ENCODE results near the gene HPD. TPM values are rescaled to one million over a fixed set of nuclear protein-coding genes. Genes with fewer than 3 reads are reported as not detected.
"Not testable (repeated sequence)": the region's sequence is repeated elsewhere in the genome, so short reads cannot be mapped to it uniquely, and the experiment has no call there.

HPD gene
- total RNA-seq, 1 donor from 2014 or later = 1.3 TPM

DNA sequence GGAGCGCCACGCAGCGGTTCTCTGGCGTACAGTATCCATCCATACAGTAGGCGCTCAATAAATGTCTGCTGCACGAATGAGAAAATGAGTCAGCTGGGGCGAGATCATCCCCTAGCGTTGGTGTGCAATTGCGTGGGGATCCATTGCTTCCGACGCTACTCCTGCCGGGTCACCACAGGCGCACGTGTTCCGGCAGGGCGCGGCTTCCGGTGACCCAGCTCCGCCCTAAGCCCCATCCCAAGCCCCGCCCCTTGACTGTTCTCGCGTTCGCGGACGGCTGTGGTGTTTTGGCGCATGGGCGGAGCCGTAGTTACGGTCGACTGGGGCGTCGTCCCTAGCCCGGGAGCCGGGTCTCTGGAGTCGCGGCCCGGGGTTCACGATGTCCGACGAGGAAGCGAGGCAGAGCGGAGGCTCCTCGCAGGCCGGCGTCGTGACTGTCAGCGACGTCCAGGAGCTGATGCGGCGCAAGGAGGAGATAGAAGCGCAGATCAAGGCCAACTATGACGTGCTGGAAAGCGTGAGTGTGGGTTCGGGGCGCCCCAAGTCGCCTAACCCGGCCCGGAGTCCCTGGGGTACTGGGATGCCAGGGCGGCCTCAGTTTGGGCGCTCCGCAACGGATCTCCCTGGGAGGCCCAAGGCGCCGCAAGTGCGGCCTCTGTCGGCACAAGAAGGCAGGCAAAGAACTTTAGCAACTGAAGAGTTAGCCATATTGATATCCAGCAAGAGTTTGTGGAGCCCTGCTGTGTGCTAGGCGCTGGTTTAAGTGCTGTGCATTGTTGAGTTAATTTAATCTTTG, 30.0 kb upstream of the HPD start, which contains the start of gene PSMD9:
PSMD9 (plus strand) TSS at position 313 of the 796 bp plus-strand sequence; CDS start at position 380, 67 bp downstream.
- peaks cover 4% of the 10 kb centered on the region for H3K36me3 ChIP-seq
- H3K27me3 ChIP-seq (ENCODE audit: low read depth) = no peaks in the 10 kb centered on the region
- peaks cover 36% of the 10 kb centered on the region for H3K4me1 ChIP-seq
- H3K9me3 ChIP-seq (replicated peaks) = no peaks in the 10 kb centered on the region
- H3K4me3 ChIP-seq = peak within 1 kb of the TSS; percentile 90
- peak within 1 kb of the TSS; percentile 97 for H3K27ac ChIP-seq (replicated peaks)
- DNase-seq = peak; percentile 98
- intact Hi-C loops (cut with micrococcal nuclease) = no loop called here
- TF ChIP-seq, protein P1, sequence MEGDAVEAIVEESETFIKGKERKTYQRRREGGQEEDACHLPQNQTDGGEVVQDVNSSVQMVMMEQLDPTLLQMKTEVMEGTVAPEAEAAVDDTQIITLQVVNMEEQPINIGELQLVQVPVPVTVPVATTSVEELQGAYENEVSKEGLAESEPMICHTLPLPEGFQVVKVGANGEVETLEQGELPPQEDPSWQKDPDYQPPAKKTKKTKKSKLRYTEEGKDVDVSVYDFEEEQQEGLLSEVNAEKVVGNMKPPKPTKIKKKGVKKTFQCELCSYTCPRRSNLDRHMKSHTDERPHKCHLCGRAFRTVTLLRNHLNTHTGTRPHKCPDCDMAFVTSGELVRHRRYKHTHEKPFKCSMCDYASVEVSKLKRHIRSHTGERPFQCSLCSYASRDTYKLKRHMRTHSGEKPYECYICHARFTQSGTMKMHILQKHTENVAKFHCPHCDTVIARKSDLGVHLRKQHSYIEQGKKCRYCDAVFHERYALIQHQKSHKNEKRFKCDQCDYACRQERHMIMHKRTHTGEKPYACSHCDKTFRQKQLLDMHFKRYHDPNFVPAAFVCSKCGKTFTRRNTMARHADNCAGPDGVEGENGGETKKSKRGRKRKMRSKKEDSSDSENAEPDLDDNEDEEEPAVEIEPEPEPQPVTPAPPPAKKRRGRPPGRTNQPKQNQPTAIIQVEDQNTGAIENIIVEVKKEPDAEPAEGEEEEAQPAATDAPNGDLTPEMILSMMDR (IDR thresholded peaks at IDR 0.05; ENCODE audit: borderline replicate concordance) = peak; percentile 72

DNA sequence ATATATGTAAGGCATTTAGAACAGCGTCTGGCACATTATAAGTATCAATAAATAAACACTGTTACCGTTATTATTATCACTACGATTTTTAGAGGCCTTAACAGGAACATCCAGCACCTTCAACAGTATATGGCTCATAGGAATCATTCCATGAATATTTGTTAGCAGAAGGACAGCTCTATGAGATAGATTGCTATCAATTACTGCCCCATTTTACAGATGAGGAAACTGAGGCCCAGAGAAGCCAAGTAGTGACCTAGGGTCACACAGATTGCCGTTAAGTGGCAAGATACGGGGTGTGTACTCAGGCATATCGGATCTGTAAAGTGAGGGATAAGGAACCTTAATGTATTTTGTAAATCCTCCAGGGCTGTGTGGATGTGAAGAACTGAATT, 29.4 kb upstream of the HPD start:
- no peaks in the 10 kb centered on the region for H3K9me3 ChIP-seq (replicated peaks)
- no peak for DNase-seq
- intact Hi-C loops (cut with micrococcal nuclease) = no loop called here
- H3K4me1 ChIP-seq = peaks cover 30% of the 10 kb centered on the region
- H3K27ac ChIP-seq (replicated peaks) = peak overlapping the region; percentile 97
- peak overlapping the region; percentile 90 for H3K4me3 ChIP-seq
- H3K27me3 ChIP-seq (ENCODE audit: low read depth) = no peaks in the 10 kb centered on the region
- peaks cover 1% of the 10 kb centered on the region for H3K36me3 ChIP-seq
- TF ChIP-seq, protein P1 (IDR thresholded peaks at IDR 0.05; ENCODE audit: borderline replicate concordance) = no peak

DNA sequence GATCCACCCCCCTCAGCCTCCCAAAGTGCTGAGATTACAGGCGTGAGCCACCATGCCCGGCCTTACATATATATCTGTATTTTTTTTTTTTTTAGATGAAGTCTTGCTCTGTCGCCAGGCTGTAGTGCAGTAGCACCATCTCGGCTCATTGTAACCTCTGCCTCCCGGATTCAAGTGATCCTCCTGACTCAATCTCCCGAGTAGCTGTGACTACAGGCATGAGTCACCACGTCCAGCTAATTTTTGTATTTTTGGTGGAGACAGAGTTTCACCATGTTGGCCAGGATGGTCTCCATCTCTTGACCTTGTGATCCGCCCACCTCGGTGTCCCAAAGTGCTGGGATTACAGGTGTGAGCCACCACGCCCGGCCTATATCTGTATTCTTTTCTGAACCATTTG, 26.5 kb upstream of the HPD start:
- H3K27me3 ChIP-seq (ENCODE audit: low read depth); H3K27ac ChIP-seq (replicated peaks); intact Hi-C loops (cut with micrococcal nuclease); H3K36me3 ChIP-seq; DNase-seq; H3K4me3 ChIP-seq; H3K9me3 ChIP-seq (replicated peaks): not testable (repeated sequence)
- H3K4me1 ChIP-seq = peaks cover 20% of the 10 kb centered on the region

DNA sequence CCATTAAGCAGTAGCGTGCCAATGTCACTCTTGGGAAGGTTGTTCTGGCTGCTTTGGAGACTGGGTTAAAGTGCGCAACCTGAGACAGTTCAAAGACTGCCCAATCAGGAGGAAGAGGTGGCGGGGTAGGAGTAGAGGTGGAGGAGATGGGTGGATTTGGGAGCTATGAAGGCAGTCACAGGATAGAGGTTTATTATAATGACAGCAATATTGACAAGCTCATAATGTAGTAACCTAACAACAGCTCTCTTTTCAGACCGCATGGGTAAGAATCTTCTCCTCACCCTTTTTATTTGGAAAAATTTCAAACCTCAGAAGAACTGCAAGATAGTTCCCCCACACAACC, 24.6 kb upstream of the HPD start:
- no peak overlapping the region for H3K4me3 ChIP-seq
- TF ChIP-seq, protein P1 (IDR thresholded peaks at IDR 0.05; ENCODE audit: borderline replicate concordance) = no peak
- peaks cover 4% of the 10 kb centered on the region for H3K4me1 ChIP-seq
- no peak overlapping the region for H3K27ac ChIP-seq (replicated peaks)
- no peaks in the 10 kb centered on the region for H3K36me3 ChIP-seq
- no peaks in the 10 kb centered on the region for H3K9me3 ChIP-seq (replicated peaks)
- intact Hi-C loops (cut with micrococcal nuclease) = no loop called here
- no peak for DNase-seq
- no peaks in the 10 kb centered on the region for H3K27me3 ChIP-seq (ENCODE audit: low read depth)

DNA sequence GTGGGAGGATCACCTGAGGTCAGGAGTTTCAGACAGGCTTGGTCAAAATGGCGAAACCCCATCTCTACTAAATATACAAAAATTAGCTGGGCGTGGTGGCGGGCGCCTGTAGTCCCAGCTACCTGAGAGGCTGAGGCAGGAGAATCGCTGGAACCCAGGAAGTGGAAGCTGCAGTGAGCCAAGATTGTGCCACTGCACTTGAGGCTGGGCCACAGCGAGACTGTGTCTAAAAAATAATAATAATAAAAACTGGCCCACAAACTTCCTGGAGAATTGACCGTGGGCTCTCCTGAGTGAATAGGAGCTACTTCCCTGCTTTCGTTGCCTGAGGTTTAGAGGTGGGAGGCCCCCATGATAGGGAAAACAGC, 17.4 kb upstream of the HPD start:
- H3K36me3 ChIP-seq; intact Hi-C loops (cut with micrococcal nuclease); H3K4me3 ChIP-seq; H3K4me1 ChIP-seq; H3K27ac ChIP-seq (replicated peaks); DNase-seq; H3K27me3 ChIP-seq (ENCODE audit: low read depth); H3K9me3 ChIP-seq (replicated peaks): not testable (repeated sequence)

DNA sequence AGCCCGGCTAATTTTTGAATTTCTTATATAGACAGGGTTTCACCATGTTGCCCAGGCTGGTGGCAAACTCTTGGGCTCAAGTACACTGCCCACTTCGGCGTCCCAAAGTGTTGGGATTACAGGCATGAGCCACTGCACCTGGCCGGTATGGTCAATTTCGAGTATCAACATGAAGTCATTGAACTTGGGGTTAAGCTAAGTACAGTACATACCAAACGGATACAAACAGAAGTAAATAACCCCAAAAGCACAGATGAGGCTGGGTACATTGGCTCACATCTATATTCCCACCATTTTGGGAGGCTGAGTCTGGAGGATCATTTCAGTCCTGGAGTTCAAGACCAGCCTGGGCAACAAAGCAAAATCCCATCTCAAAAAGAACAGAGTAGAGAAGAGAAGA, 16.9 kb upstream of the HPD start:
- no peak for DNase-seq
- no peaks in the 10 kb centered on the region for H3K4me1 ChIP-seq
- TF ChIP-seq, protein P1 (IDR thresholded peaks at IDR 0.05; ENCODE audit: borderline replicate concordance) = no peak
- H3K9me3 ChIP-seq (replicated peaks) = no peaks in the 10 kb centered on the region
- H3K4me3 ChIP-seq = no peak overlapping the region
- intact Hi-C loops (cut with micrococcal nuclease) = no loop called here
- no peaks in the 10 kb centered on the region for H3K36me3 ChIP-seq
- no peaks in the 10 kb centered on the region for H3K27me3 ChIP-seq (ENCODE audit: low read depth)
- H3K27ac ChIP-seq (replicated peaks) = no peak overlapping the region
